HCT116 (cell line): Measurements from ENCODE around the gene GALNT18. TPM values are rescaled to one million over a fixed set of nuclear protein-coding genes. Genes with fewer than 3 reads are reported as not detected.

Experiments used
- ATAC-seq: fragments of 200-7000 bp; cut with Tn5 transposase; 2 replicates; pipeline ENCODE4 v1.9.1; 2020; ENCODE audit warnings: mild to moderate bottlenecking, moderate library complexity
- BruUV-seq: library from RNA; stranded (reverse); fragments of 400-500 nt; replicated peaks from 2 replicates; lab custom pipeline; 2021; lab: Mats Ljungman, UMichigan
- CTCF ChIA-PET: fragments of 300-600 bp; sonication (Branson Sonifier 250); formaldehyde crosslinking; loops from one replicate; lab custom pipeline; 2021; ENCODE audit warnings: antibody characterized with exemption; lab: Charles Lee
- POLR2A ChIA-PET: fragments of 300-600, 350-600 bp; sonication (Branson Sonifier 250); formaldehyde crosslinking; loops from one replicate; lab custom pipeline; 2021; ENCODE audit warnings: antibody characterized with exemption; lab: Charles Lee
- RAD21 ChIA-PET, 2 experiments: fragments of 300-600 bp; sonication (Branson Sonifier 250); formaldehyde crosslinking; loops; one replicate each; lab custom pipeline; 2023; ENCODE audit warnings: low total read pairs in 2 of 2; ENCODE audit not compliant: uncharacterized antibody in 2 of 2, unreplicated experiment in 2 of 2, low non-redundant PET in 1 of 2; lab: Charles Lee
- DNase-seq: peaks from one replicate; pipeline ENCODE4 v3.0.0-alpha.2; 2010; ENCODE audit warnings: low read depth, low spot score
- H2AFZ ChIP-seq: fragments of 200-600 bp; shearing (Covaris generic), sonication (generic); 2 replicates; pipeline ENCODE4 v1.6.1; 2017; ENCODE audit warnings: low read depth, mixed run types, mixed read lengths, antibody characterized with exemption, low read length; ENCODE audit not compliant: poor library complexity, severe bottlenecking
- H3K27ac ChIP-seq: 2 replicates; pipeline ENCODE4 v1.5.1; 2012; ENCODE audit warnings: low read depth, low read length
- H3K27me3 ChIP-seq: fragments of 200-600 bp; sonication (generic); 2 replicates; pipeline ENCODE4 v1.6.1; 2016; ENCODE audit warnings: mixed run types, low read length, mixed read lengths; ENCODE audit not compliant: insufficient read depth
- H3K36me3 ChIP-seq, 2 experiments: fragments of 200-500 bp in 1 of 2; fragments of 200-600 bp in 1 of 2; sonication (Bioruptor generic) in 1 of 2; sonication (generic) in 1 of 2; 2 replicates each; pipeline versions ENCODE4 v1.5.1 to v1.6.1; 2014 to 2016; ENCODE audit warnings: low read length in 2 of 2, inconsistent platforms in 1 of 2, mixed read lengths in 1 of 2, mixed run types in 1 of 2; ENCODE audit not compliant: insufficient read depth in 2 of 2, control insufficient read depth in 1 of 2
- H3K4me1 ChIP-seq, 2 experiments: fragments of 200-600 bp in 1 of 2; sonication (generic) in 1 of 2; 2 replicates each; pipeline versions ENCODE4 v1.5.1 to v1.6.1; 2012 to 2017; ENCODE audit warnings: low read length in 2 of 2, inconsistent platforms in 1 of 2, mild to moderate bottlenecking in 1 of 2, mixed read lengths in 1 of 2, mixed run types in 1 of 2, moderate library complexity in 1 of 2; ENCODE audit not compliant: insufficient read depth in 2 of 2, control insufficient read depth in 1 of 2
- H3K4me2 ChIP-seq: fragments of 200-600 bp; sonication (generic); 2 replicates; pipeline ENCODE4 v1.6.1; 2017; ENCODE audit warnings: mixed run types, low read length, mixed read lengths
- H3K4me3 ChIP-seq, 2 experiments: fragments of 200-600 bp in 1 of 2; sonication (generic) in 1 of 2; replicated peaks in 1 of 2; 2 replicates each; pipeline ENCODE4 v1.5.1; 2011 to 2016; ENCODE audit warnings: low read length in 2 of 2, control low read depth in 1 of 2, low read depth in 1 of 2, mild to moderate bottlenecking in 1 of 2, mixed read lengths in 1 of 2, mixed run types in 1 of 2
- H3K79me2 ChIP-seq: fragments of 200-600 bp; sonication (generic); 2 replicates; pipeline ENCODE4 v1.6.1; 2017; ENCODE audit warnings: mild to moderate bottlenecking, mixed run types, low read length, moderate library complexity, mixed read lengths; ENCODE audit not compliant: insufficient read depth
- H3K9ac ChIP-seq: fragments of 200-600 bp; sonication (generic); 2 replicates; pipeline ENCODE4 v1.6.1; 2016; ENCODE audit warnings: low read length, mixed read lengths
- H3K9me2 ChIP-seq: fragments of 200-600 bp; sonication (generic), shearing (Covaris generic); 2 replicates; pipeline ENCODE4 v1.6.1; 2017; ENCODE audit warnings: mixed run types, mild to moderate bottlenecking, moderate library complexity; ENCODE audit not compliant: insufficient read depth
- H3K9me3 ChIP-seq, 2 experiments: fragments of 200-500 bp in 1 of 2; fragments of 200-600 bp in 1 of 2; sonication (Bioruptor generic) in 1 of 2; sonication (generic) in 1 of 2; 2 replicates each; pipeline ENCODE4 v1.6.1; 2014 to 2017; ENCODE audit warnings: low read length in 2 of 2, mixed read lengths in 2 of 2, inconsistent platforms in 1 of 2, low read depth in 1 of 2, mild to moderate bottlenecking in 1 of 2, mixed run types in 1 of 2, moderate library complexity in 1 of 2; ENCODE audit not compliant: control insufficient read depth in 1 of 2, insufficient read depth in 1 of 2
- H4K20me1 ChIP-seq: fragments of 200-600 bp; sonication (generic), shearing (Covaris generic); 2 replicates; pipeline ENCODE4 v1.6.1; 2017; ENCODE audit warnings: mixed run types, mild to moderate bottlenecking, moderate library complexity; ENCODE audit not compliant: insufficient read depth
- CEBPB ChIP-seq: IDR thresholded peaks from 2 replicates; pipeline ENCODE4 v1.6.1; 2012; ENCODE audit warnings: low read depth
- EGR1 ChIP-seq: IDR thresholded peaks from 2 replicates; pipeline ENCODE4 v1.6.1; 2012; ENCODE audit warnings: low read depth
- EZH2 ChIP-seq: fragments of 200-600 bp; sonication (generic); IDR thresholded peaks from 2 replicates; pipeline ENCODE4 v1.6.1; 2017; ENCODE audit warnings: antibody characterized with exemption, mixed run types
- FOSL1 ChIP-seq: IDR thresholded peaks from 2 replicates; pipeline ENCODE4 v1.6.1; 2012; ENCODE audit warnings: low read depth
- JUND ChIP-seq: IDR thresholded peaks from 2 replicates; pipeline ENCODE4 v1.6.1; 2012
- POLR2A ChIP-seq: IDR thresholded peaks from 2 replicates; pipeline ENCODE4 v1.7.0; 2011; ENCODE audit warnings: borderline replicate concordance; ENCODE audit not compliant: insufficient read depth, insufficient read length; ENCODE audit errors: extremely low read depth
- POLR2AphosphoS5 ChIP-seq: IDR thresholded peaks from 2 replicates; pipeline ENCODE4 v1.6.1; 2011; ENCODE audit warnings: mild to moderate bottlenecking, low read depth, low read length, moderate library complexity
- RAD21 ChIP-seq: IDR thresholded peaks from 2 replicates; pipeline ENCODE4 v1.6.1; 2012; ENCODE audit warnings: low read depth, mild to moderate bottlenecking
- SIN3A ChIP-seq: IDR thresholded peaks from 2 replicates; pipeline ENCODE4 v1.6.1; 2012; ENCODE audit warnings: low read depth
- SRF ChIP-seq: IDR thresholded peaks from 2 replicates; pipeline ENCODE4 v1.6.1; 2012; ENCODE audit warnings: low read depth
- TCF7L2 ChIP-seq: IDR thresholded peaks from 2 replicates; pipeline ENCODE4 v1.7.0; 2011; ENCODE audit warnings: borderline replicate concordance, inconsistent platforms; ENCODE audit not compliant: insufficient read depth, insufficient read length; ENCODE audit errors: extremely low read depth
- ZFX ChIP-seq: fragments of 450-650 bp; IDR thresholded peaks from 2 replicates; pipeline ENCODE4 v1.6.1; 2017
- ZNF274 ChIP-seq: fragments of 200-500 bp; sonication (Bioruptor generic); IDR thresholded peaks from 2 replicates; pipeline ENCODE4 v1.6.1; 2014; ENCODE audit warnings: mild to moderate bottlenecking, low read depth, low read length, inconsistent platforms
- intact Hi-C: fragments of 100-400 bp; cut with micrococcal nuclease; formaldehyde crosslinking; loops from 2 replicates; pipeline ENCODE4 v1.10.0; 2022
- total RNA-seq: library from RNA; stranded (reverse); gene quantifications from one replicate; pipeline ENCODE4 v1.2.1, GENCODE V29; 2021; ENCODE audit not compliant: unreplicated experiment
- TF ChIP-seq, protein P1 (sequence below): IDR thresholded peaks from 2 replicates; pipeline ENCODE4 v1.6.1; 2012
- TF ChIP-seq, protein P2 (sequence below): IDR thresholded peaks from 2 replicates; pipeline ENCODE4 v1.6.1; 2012; ENCODE audit warnings: low read depth
- TF ChIP-seq, protein P3 (sequence below): IDR thresholded peaks from 2 replicates; pipeline ENCODE4 v1.6.1; 2011; ENCODE audit warnings: mild to moderate bottlenecking, low read length, moderate library complexity; ENCODE audit not compliant: insufficient replicate concordance; ENCODE audit errors: extremely low read depth

The GALNT18 gene
- total RNA-seq, 1 experiment from 2014 or later: 19.9 TPM

DNA sequence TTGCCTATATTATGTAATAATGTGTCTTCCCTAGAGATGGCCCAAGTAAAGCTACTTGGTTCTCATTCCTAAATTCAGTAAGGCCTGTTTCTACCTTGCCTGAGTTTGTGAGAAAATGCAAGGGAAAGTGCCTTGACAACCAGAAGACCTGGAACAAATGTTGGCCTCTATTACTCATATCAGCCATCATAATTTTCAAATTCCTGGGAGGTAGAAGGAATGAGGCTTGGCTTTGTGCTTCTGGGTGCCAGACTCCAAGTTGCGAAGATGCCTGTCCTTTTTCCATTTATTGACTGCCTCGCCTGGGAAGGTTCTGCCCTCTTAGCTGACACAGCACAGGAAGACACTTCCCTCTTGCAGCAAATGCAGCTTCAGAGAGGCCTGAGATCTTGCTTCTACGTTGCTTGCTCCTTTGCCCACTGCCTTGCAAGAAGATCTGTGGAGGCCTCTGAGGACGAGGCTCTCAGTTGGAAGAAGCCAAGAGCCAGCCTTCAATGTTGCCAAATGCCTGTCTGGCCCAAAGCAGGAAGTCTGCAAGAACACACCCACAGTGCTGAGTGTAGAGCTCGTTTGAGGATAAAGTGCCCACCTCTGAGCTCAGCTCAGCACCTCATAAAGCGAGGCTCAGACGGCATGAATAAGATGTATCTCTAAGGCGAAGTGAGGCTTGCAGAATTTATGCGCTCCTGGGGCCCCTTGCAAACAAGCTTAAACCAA, 120.1 kb downstream of the GALNT18 start:
- Histone ChIP-seq H3K9me3 (no peaks in the 10 kb centered on the region), H3K27me3 (no peaks in the 10 kb centered on the region), H3K4me3 (no peak overlapping the region), H3K36me3 (no peaks in the 10 kb centered on the region), H3K9ac (no peak overlapping the region), H3K4me2 (no peak overlapping the region), H2AFZ (no peak overlapping the region), H3K4me1 (no peaks in the 10 kb centered on the region), H3K27ac (no peak overlapping the region), H3K9me2 (no peaks in the 10 kb centered on the region), H3K79me2 (no peaks in the 10 kb centered on the region; the same call in 1 of the 2 replicates), H4K20me1 (no peaks in the 10 kb centered on the region)
- ChIA-PET CTCF (no interaction called here), RAD21 (no interaction called here), POLR2A (no interaction called here)
- DNase-seq: no peak
- BruUV-seq: no TSS peak
- intact Hi-C loops: no loop called here
- TF ChIP-seq ZNF274: no peak
- no peak for TF ChIP-seq POLR2A
- TF ChIP-seq, protein P1, sequence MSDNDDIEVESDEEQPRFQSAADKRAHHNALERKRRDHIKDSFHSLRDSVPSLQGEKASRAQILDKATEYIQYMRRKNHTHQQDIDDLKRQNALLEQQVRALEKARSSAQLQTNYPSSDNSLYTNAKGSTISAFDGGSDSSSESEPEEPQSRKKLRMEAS: no peak
- no peak for TF ChIP-seq POLR2AphosphoS5
- no peak for TF ChIP-seq CEBPB
- no peak for TF ChIP-seq TCF7L2
- TF ChIP-seq SIN3A: no peak
- TF ChIP-seq EGR1: no peak
- TF ChIP-seq FOSL1: no peak
- TF ChIP-seq RAD21: no peak
- TF ChIP-seq, protein P2, sequence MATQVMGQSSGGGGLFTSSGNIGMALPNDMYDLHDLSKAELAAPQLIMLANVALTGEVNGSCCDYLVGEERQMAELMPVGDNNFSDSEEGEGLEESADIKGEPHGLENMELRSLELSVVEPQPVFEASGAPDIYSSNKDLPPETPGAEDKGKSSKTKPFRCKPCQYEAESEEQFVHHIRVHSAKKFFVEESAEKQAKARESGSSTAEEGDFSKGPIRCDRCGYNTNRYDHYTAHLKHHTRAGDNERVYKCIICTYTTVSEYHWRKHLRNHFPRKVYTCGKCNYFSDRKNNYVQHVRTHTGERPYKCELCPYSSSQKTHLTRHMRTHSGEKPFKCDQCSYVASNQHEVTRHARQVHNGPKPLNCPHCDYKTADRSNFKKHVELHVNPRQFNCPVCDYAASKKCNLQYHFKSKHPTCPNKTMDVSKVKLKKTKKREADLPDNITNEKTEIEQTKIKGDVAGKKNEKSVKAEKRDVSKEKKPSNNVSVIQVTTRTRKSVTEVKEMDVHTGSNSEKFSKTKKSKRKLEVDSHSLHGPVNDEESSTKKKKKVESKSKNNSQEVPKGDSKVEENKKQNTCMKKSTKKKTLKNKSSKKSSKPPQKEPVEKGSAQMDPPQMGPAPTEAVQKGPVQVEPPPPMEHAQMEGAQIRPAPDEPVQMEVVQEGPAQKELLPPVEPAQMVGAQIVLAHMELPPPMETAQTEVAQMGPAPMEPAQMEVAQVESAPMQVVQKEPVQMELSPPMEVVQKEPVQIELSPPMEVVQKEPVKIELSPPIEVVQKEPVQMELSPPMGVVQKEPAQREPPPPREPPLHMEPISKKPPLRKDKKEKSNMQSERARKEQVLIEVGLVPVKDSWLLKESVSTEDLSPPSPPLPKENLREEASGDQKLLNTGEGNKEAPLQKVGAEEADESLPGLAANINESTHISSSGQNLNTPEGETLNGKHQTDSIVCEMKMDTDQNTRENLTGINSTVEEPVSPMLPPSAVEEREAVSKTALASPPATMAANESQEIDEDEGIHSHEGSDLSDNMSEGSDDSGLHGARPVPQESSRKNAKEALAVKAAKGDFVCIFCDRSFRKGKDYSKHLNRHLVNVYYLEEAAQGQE: no peak
- TF ChIP-seq, protein P3, sequence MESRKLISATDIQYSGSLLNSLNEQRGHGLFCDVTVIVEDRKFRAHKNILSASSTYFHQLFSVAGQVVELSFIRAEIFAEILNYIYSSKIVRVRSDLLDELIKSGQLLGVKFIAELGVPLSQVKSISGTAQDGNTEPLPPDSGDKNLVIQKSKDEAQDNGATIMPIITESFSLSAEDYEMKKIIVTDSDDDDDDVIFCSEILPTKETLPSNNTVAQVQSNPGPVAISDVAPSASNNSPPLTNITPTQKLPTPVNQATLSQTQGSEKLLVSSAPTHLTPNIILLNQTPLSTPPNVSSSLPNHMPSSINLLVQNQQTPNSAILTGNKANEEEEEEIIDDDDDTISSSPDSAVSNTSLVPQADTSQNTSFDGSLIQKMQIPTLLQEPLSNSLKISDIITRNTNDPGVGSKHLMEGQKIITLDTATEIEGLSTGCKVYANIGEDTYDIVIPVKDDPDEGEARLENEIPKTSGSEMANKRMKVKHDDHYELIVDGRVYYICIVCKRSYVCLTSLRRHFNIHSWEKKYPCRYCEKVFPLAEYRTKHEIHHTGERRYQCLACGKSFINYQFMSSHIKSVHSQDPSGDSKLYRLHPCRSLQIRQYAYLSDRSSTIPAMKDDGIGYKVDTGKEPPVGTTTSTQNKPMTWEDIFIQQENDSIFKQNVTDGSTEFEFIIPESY: no peak
- TF ChIP-seq EZH2: no peak
- TF ChIP-seq ZFX: no peak
- TF ChIP-seq JUND: no peak
- no peak for TF ChIP-seq SRF
- ATAC-seq: no peak
